CD4-positive, alpha-beta T cell treated with Interleukin-15 for 1 hour (primary cell): Measurements from ENCODE around the gene SAMD4B.
"Not testable (repeated sequence)": the region's sequence is repeated elsewhere in the genome, so short reads cannot be mapped to it uniquely, and the experiment has no call there.

Experiments used
- DNase-seq: peaks from one replicate; pipeline ENCODE4 v3.0.0-alpha.2; 2020

Gene SAMD4B

GRCh38 chr19:39335168-39335548 is 7.1 kb upstream of the SAMD4B start:
- DNase-seq, result peak; percentile 27

DNA sequence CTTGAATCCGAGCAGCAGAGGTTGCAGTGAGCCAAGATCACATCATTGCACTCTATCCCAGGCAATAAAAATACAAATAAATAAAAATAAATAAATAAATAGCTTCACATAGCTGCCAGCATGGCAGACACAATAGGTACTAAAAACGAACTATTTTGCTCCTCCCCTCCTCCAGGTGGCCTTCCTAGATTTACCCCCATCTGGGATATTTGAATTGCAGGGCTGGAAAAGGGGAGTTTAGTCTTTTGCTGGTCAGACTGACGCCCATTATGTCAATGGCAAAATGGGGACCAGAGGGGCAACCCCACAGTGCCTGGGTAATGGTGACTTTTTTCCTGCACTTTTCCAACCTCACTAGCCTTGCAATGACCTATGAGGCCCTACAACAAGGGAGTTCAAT is 5.7 kb upstream of the SAMD4B start:
- DNase-seq, result no peak

DNA sequence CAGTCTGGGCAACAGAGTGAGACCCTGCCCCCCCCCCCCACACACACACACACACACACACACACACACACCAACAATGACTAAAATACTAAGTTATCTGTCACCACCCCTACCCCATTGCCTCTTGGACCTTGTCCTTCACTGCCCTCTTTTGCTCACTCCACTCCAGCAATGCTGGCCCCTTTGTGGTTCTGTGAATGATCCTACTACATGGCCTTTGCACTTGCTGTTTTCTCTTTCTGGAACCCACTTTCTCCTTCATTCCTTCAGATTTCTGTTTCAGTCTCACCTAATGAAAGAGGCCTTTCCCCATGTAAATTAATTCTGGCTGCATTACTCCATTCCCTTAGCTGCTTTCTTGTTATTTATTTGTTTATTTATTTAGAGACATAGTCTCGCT is 2.5 kb upstream of the SAMD4B start:
- DNase-seq, result no peak

DNA sequence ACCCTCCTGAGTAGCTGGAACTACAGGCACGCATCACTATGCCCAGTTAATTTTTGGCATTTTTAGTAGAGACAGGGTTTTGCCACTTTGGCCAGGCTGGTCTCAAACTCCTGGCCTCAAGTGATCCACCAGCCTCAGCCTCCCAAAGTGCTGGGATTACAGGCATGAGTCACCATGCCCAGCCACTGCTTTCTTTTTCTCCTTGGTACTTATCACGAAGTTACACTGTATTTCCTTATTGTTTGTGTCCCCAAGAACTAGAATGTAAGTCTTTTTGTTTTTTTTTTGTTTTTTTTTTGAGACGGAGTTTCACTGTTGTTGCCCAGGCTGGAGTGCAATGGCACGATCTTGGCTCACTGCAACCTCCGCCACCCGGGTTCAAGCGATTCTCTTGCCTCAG is 2.1 kb upstream of the SAMD4B start:
- not testable (repeated sequence) for DNase-seq

- no peak for DNase-seq
Measured at GRCh38 chr19:39341129-39341718, 997 bp upstream of the SAMD4B start.

GRCh38 chr19:39342647-39343305 is 555 bp downstream of the SAMD4B start:
- no peak for DNase-seq

GRCh38 chr19:39345956-39346355 is 3.7 kb downstream of the SAMD4B start:
- DNase-seq, result no peak

DNA sequence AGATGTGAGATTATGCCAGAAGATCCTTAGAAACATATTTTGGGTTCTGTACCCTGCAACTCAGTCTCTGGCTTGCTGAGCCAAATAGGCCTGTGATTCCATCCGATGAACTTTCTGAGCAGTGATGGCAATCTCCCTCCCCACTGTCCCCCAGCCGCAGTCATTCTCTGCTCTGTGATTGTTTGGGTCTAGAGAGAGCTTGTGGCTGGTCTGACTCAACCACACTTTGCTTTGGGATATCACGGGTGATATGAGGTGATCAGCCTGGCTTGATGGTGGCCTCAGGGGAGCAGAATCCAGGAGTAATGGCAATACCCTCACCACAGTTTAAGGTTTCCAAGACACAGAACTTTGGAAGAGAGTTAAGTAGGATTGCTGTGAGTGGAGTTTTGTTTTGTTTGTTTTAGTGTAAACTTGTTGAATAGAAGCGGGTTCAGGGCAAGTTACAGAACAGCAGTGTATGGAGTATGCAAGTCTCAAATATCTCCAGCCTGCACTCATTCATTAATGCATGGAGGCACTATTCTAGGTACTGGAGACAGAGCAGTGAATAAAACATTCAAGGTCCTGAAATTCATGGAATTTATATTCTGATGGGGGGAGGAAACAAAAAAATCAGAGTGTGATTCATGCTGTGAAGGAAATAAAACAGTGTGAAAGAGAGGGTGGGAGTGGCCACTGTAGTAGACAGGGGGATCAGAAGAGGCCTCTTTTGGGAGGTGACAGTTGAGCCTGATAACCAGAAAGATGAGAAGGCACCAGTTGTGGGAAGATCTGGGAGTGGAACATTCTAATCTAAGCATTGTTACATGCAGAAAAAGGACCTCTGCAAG is 5.3 kb downstream of the SAMD4B start:
- DNase-seq, result no peak

DNA sequence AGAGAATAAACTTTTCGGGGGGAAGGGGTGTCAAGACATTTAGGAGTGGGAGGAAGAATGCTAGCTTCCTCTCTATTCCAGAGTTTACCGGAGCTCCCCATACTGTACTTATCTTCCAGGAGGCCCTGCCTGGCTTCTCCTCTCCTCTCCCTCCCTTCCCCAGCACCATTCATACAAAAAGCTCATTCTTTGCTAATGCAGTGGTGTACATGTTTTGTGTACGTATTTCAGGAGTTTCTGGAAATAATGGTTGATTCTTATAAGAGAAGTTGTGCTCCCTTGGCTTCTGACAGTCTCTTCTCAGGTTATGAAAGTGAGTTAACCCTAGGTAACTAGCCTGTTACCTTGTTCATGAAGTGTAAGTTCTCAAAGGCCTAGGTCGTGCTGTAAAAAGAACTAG is 7.1 kb downstream of the SAMD4B start:
- DNase-seq, result no peak

DNA sequence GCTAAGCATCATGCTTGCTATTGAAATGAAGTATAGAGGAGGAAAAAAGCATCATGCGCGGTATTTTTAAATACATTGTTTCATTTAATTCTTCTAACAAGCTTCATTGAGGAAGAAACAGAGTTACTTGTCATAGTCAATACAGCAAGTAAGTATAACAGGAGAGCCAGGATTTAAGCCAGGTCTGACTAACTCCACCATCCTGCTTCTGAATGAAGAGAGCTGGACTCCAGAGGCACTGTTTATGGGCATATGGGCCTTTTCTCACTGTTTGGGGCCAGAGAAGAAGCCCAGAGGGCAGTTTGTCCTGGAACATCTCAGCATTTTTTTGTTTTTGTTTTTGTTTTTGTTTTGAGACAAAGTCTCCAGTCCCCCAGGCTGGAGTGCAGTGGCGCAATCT is 7.9 kb downstream of the SAMD4B start:
- no peak for DNase-seq

DNA sequence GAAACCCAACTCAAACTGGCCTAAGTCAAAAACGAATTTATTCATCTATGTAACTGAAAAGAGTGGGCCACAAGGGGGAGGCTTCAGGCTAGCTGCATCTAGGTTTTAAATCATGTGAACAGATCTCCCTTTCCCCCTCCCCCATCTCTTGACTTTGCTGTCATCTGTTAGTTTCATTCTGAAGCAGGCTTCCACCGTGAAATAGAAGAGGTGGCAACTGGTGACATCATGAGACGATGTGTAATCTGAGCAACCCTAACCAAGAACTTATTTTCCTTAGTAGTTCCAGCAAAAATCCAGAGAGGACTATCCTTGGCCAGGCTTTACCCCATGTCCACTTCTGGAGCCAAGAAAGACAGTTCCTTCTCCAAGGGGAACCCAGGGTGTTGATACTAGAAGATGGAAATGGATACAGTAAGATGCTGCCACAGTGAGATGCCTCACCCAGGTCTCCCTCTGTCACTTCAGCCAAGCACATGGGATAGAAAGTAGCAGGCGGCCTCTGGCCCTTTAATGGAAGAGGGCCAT is 9.4 kb downstream of the SAMD4B start:
- DNase-seq, result no peak

DNA sequence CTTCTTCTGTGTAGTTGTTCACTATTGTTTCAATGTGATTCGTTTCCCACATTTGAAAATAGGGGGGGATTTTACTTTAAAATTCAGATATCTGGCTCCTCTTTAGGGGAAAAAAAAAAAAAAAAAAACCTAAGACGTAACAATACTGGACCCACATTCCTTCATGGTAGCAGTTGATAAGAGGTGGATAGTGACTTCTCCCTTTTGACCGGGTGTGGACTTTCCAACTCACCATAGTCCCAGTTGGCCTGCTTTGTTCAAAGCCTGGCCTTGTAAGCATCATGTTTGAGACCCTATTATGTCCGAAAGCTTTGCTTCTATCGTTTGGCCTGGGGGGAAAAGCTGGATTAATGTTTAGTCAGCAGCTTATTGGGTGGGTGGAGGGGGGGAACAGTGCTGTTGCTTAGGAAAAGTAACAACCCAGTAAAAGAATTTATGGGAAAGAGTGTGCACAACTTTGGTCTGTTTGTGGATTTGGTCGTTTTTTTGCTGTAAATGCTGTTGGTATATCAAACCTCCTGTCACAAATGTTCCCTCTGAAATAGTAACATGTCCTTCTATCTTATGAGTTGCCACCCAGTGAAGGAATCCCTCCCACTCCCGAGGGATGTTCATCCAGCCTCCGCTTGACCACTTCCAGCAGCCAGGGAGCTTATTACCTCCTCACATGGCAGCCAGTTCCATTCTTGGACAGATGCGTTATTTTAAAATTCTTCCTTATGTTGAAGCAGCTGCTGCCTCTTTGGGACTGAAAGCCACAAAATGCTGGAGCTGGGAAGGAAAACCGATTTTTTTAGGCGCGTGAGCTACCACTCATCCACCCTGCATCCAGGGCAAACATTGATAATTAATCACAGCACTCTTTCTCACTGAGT is 10.4 kb downstream of the SAMD4B start:
- DNase-seq, result no peak

DNA sequence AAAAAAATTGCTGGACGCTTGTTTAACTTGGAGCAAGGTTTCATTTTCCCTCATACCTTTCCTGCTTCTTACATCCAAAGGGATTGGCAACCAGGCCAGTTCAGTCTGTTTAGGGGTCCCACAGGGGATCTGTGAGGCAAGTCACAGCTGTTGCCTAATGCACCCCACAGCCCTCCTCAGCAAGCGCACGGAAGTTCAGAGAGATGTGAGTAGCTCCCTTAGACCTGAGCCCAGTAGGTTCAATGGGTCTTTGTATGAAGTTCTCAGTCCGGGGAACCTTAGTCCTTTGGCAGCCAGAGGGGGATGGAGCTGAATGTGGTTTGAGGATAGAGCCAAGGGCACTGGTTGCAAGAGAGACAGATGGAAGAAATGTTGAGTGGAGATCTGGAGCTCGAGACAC is 13.0 kb downstream of the SAMD4B start:
- no peak for DNase-seq

DNA sequence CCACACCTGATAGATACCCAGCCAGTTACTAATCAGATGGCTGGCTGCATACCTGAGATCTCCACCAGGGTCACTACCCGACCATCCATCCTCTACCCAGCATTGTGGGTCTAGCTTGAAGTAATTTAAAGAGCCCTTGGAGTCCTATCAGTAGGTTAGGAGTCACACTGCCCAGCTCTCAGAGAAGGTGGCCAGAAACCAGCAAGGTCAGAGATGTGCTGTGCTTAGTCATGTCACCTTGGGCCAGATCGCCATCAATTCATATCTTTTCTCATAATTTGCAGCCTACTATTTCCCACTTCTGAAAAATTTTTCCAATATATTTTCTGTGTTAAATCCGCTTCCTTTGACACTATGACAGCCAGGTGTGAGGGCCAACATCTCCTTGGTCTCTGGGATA is 13.9 kb downstream of the SAMD4B start:
- DNase-seq, result no peak

DNA sequence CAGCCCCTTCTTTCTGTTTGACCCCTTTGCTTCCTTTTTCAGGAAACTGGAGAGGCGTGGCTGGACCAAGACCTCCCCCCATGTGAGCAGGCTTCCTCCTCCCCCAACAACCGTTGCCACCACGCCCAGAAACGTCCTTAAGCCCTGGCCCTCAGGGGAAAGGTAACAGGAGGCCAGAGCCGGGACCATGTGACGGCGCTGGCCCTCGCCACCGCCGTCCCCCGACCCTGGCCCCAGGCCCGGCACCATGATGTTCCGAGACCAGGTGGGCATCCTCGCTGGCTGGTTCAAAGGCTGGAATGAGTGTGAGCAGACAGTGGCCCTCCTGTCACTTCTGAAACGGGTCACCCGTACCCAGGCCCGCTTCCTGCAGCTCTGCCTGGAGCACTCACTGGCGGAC is 14.4 kb downstream of the SAMD4B start:
- no peak for DNase-seq

GRCh38 chr19:39359026-39359425 is 16.8 kb downstream of the SAMD4B start:
- no peak for DNase-seq

- no peak for DNase-seq
Measured at GRCh38 chr19:39360599-39360998, 18.4 kb downstream of the SAMD4B start.

DNA sequence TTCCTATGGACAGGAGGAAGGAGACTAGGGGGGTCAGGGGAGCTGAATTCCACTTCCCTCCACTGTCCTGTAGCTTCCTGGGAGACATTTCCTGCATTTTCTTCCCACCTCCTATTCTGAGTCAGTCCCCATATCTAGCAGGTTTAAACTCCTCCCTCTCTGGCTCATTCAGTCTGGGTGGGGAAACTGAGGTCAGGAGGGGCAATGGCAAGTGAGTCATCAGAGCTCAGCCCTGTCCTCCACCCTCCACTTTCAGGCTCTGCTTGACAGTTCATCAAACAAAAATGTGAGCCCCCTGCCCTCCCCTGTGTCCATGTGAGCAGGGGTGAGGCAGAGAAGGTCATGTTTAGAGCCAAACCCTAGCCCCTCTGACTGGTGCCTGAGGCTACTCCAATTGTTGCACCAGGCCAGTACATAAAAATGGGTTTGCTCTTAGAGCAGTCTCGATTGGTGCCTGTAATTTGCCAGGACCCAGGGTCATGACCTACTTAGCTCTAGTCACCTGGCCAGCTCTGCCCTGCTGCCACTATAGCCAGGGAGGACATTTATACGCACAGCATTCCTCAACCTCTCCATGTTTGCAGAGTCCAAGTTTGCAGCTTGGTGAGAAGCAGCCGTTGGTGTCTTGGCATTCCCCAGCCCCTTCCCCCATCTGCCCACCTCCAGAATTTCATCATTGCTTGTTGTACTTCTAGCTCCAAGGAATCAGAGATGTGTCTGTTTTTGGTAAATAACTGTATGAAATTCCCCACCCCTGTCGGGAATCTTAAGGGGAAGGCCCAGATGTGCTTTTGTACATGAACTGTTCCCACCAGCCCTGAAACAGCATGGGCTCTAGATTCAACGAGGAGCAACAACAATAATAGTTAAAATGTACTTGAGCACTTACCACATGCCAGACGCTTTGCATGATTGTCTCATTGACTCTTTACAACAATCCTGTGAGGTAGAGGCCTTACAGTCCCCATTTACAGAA is 20.7 kb downstream of the SAMD4B start:
- no peak for DNase-seq

GRCh38 chr19:39363901-39364457 is 21.8 kb downstream of the SAMD4B start:
- no peak for DNase-seq

DNA sequence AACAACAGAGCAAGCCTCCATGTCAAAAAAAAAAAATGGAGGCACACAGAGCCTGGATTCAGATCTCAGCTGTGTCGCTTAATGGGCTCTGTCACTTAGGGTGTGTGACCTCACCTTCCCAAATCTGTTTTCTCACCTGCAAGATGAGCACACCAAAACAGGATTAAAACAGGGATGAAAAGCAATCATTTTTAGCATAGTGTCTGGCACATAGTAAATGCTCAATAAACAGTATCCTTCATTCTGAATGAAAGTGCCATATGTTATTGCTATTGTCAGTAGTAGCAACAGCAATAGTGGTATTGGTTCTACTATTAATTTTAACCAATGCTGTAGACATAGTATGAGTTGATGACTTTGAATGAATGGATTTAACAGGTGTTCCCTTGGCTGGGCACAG is 23.3 kb downstream of the SAMD4B start:
- no peak for DNase-seq

DNA sequence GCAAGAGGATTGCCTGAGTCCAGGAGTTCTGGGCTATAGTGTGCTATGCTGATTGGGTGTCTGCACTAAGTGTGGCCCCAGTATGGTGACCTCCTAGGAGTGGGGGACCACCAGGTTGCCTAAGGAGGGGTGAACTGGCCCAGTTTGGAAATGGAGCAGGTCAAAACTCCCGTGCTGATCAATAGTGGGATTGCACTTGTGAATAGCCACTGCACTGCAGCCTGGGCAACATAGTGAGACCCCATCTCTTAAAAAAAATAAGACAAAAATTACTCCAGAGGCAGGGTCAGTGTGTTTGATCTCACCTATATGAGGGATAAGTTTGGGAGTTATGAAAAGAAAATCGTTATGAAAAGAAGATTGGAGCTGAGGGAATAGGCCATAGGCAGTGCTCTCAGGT is 27.0 kb downstream of the SAMD4B start:
- no peak for DNase-seq
